ENCODE measurements around the gene FAM181A.

FAM181A gene

GRCh38 chr14:93978735-93979134 lies 51.6 kb downstream of the FAM181A start:
- DNase-seq (ENCODE audit: low spot score) = no peak

All from HuH-7 (cell line).